Measurements from ENCODE around the gene TBL1X.

DNA sequence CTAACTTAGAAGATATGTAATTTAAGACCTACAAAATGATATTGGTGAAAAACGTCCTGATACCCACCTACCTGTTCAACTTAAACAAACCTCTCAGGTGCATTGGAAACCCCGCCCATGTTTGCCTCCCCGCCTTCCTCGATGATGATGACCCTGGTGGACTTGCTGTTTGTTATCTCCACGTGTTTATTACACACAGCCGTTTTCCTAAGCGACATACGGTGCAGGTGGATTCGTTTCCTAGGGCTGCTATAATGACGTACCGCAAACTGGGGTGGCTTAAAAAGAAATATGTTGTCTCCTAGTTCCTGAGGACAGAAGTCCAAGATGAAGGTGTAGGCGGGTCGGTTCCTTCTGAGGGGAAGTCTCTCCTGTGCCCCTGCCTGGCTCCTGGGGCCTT lies 190.1 kb downstream of the TBL1X start:
- no peak for TF ChIP-seq STAT1 (IDR thresholded peaks at IDR 0.05; ENCODE audit: unreplicated experiment)
- no peak for TF ChIP-seq EZH2 (IDR thresholded peaks at IDR 0.05; ENCODE audit: low read depth, unreplicated experiment)

Data from GM23338 (cell line).